ENCODE measurements around the gene THY1. TPM values are rescaled to one million over a fixed set of nuclear protein-coding genes. Genes with fewer than 3 reads are reported as not detected.
A peak's percentile ranks its signal among the peaks of the same experiment; 100 is the strongest.

The THY1 gene
- total RNA-seq, 1 donor from 2014 or later, result 49.2 TPM

DNA sequence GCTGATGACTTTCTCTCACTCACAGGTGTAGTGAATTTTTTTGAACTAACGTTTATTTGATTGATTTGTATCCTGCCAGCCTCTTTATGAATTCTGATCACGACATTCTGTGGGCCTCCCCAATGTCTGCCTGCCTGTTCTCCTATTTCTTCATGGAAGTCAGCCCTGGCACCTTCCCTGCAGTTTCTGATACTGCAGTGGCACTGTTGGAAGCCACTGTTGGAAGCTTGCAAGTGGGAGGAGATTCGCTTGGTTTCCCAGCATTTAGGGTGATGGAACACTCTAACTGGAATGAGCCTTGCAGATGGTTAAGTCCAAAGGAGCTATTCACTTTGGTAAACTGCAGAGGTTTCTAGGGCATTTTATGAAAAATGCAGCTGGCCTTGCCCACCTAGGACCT, 1.3 kb upstream of the THY1 start:
- Histone ChIP-seq H3K9me3 (ENCODE audit: low read depth) (no peaks in the 10 kb centered on the region), H3K4me3 (no peak overlapping the region), H2AFZ (replicated peaks) (no peak overlapping the region), H3K4me2 (no peak overlapping the region), H3F3A (ENCODE audit: low read depth) (peaks cover 14% of the 10 kb centered on the region), H3K36me3 (no peaks in the 10 kb centered on the region), H3K27me3 (no peaks in the 10 kb centered on the region), H4K20me1 (ENCODE audit: low read depth) (peaks cover 26% of the 10 kb centered on the region), H3K9ac (no peak overlapping the region), H3K4me1 (peaks cover 16% of the 10 kb centered on the region), H3K79me2 (ENCODE audit: low read depth) (peaks cover 29% of the 10 kb centered on the region), H3K27ac (no peak overlapping the region)
- no peak for TF ChIP-seq EZH2 (IDR thresholded peaks at IDR 0.05)
- peaks cover 2% of the 10 kb centered on the region for H3K9me3 Mint-ChIP-seq
- DNase-seq (ENCODE audit: low spot score), result no peak
- H3K4me3 Mint-ChIP-seq, result peak overlapping the region; percentile 93
- H3K4me1 Mint-ChIP-seq, result peaks cover 30% of the 10 kb centered on the region
- H3K27ac Mint-ChIP-seq, result no peak overlapping the region
- peaks cover 4% of the 10 kb centered on the region for H3K27me3 Mint-ChIP-seq (ENCODE audit: insufficient read depth, low read depth)
- H3K36me3 Mint-ChIP-seq, result peaks cover 7% of the 10 kb centered on the region

DNA sequence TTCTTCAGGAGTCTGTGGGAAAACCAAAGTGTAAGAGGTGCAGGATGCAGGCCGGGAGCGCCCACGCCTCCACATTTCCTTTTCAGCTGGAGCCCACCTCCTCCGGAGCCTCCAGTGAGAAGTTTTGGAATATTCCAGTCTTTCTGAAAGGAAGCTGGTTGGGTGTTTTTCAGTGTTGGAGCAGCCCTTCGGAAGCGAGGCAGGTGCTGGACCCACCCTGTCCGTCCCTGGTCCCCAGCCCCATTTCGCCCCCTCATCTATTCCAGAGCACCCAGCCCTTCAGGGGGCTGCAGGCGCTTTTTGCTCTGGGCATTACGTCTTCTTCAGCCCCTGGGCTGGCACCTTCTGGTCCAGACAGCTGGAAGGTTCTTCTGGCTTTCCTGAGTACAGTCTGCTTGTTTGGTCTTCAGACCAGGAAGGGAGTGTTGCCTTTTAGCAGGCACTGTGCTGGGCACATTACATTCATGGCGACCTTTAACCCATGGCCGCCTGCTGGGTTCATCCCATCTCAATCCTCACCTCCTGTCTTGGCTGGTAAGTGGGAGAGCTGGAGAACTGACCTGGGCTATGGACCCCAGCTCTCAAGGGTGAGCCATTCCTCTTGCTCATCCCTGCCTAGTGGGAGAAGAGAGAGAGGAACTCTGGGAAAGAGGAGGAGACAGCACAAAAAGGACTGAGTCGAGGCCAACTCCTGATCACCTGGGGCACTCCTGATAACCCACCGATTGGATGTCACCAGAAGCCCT, 710 bp upstream of the THY1 start:
- Histone ChIP-seq H2AFZ (replicated peaks) (peak overlapping the region; percentile 82), H3K4me1 (peaks cover 16% of the 10 kb centered on the region), H3K36me3 (no peaks in the 10 kb centered on the region), H3K9ac (no peak overlapping the region), H3K79me2 (ENCODE audit: low read depth) (peaks cover 29% of the 10 kb centered on the region), H3K4me3 (peak overlapping the region; percentile 89), H3K27ac (no peak overlapping the region), H4K20me1 (ENCODE audit: low read depth) (peaks cover 26% of the 10 kb centered on the region), H3F3A (ENCODE audit: low read depth) (peaks cover 14% of the 10 kb centered on the region), H3K9me3 (ENCODE audit: low read depth) (no peaks in the 10 kb centered on the region), H3K4me2 (peak overlapping the region; percentile 92), H3K27me3 (no peaks in the 10 kb centered on the region)
- Mint-ChIP-seq H3K27ac (no peak overlapping the region), H3K4me3 (peak overlapping the region; percentile 93), H3K27me3 (ENCODE audit: insufficient read depth, low read depth) (peaks cover 4% of the 10 kb centered on the region), H3K9me3 (peaks cover 2% of the 10 kb centered on the region), H3K36me3 (peaks cover 10% of the 10 kb centered on the region), H3K4me1 (peaks cover 30% of the 10 kb centered on the region)
- DNase-seq (ENCODE audit: low spot score), result no peak
- TF ChIP-seq EZH2phosphoT487 (IDR thresholded peaks at IDR 0.05), result no peak
- TF ChIP-seq CTCF (IDR thresholded peaks at IDR 0.05), result no peak
- TF ChIP-seq EZH2 (IDR thresholded peaks at IDR 0.05), result no peak

- H3K4me1 ChIP-seq, result peaks cover 16% of the 10 kb centered on the region
- H3K4me3 ChIP-seq, result peak overlapping the region; percentile 89
- peaks cover 29% of the 10 kb centered on the region for H3K79me2 ChIP-seq (ENCODE audit: low read depth)
Observed at GRCh38 chr11:119421941-119422808, 797 bp downstream of the THY1 start.

More at GRCh38 chr11:119421941-119422808, 797 bp downstream of the THY1 start:
- Mint-ChIP-seq H3K27ac (no peak overlapping the region), H3K36me3 (peaks cover 15% of the 10 kb centered on the region), H3K27me3 (ENCODE audit: insufficient read depth, low read depth) (peaks cover 4% of the 10 kb centered on the region), H3K9me3 (no peaks in the 10 kb centered on the region), H3K4me1 (peaks cover 30% of the 10 kb centered on the region), H3K4me3 (peak overlapping the region; percentile 93)
- Histone ChIP-seq H3K9ac (peak overlapping the region; percentile 7), H4K20me1 (ENCODE audit: low read depth) (peaks cover 26% of the 10 kb centered on the region), H3F3A (ENCODE audit: low read depth) (peaks cover 14% of the 10 kb centered on the region), H3K27ac (no peak overlapping the region), H3K4me2 (peak overlapping the region; percentile 92), H2AFZ (replicated peaks) (peak overlapping the region; percentile 82), H3K27me3 (no peaks in the 10 kb centered on the region), H3K9me3 (ENCODE audit: low read depth) (no peaks in the 10 kb centered on the region), H3K36me3 (no peaks in the 10 kb centered on the region)
- TF ChIP-seq EZH2 (IDR thresholded peaks at IDR 0.05) (no peak), EZH2phosphoT487 (IDR thresholded peaks at IDR 0.05) (no peak), CTCF (IDR thresholded peaks at IDR 0.05) (no peak)
- DNase-seq (ENCODE audit: low spot score), result peak; percentile 74

All from neural progenitor cell (in vitro differentiated cells).